PC-3 (cell line): ENCODE measurements around the gene TMPO. TPM values are rescaled to one million over a fixed set of nuclear protein-coding genes. Genes with fewer than 3 reads are reported as not detected.

Source experiments
- ATAC-seq: fragments of 200-7000 bp; cut with Tn5 transposase; 2 replicates; pipeline ENCODE4 v1.9.1; 2020; ENCODE audit warnings: mild to moderate bottlenecking, moderate library complexity
- BruUV-seq: library from RNA; stranded (reverse); fragments of 400-500 nt; replicated peaks from 2 replicates; lab custom pipeline; 2021; lab: Mats Ljungman, UMichigan
- CTCF ChIA-PET: fragments of 300-600 bp; sonication (Branson Sonifier 250); formaldehyde crosslinking; loops from one replicate; lab custom pipeline; 2022; ENCODE audit warnings: antibody characterized with exemption; lab: Charles Lee
- POLR2A ChIA-PET: fragments of 300-600 bp; sonication (Branson Sonifier 250); formaldehyde crosslinking; loops from one replicate; lab custom pipeline; 2022; ENCODE audit warnings: antibody characterized with exemption; ENCODE audit not compliant: unreplicated experiment; lab: Charles Lee
- DNase-seq: peaks from one replicate; pipeline ENCODE4 v3.0.0-alpha.2; 2015
- H2AFZ ChIP-seq: fragments of 300-600 bp; sonication (generic); 2 replicates; pipeline ENCODE4 v1.6.0; 2016; ENCODE audit warnings: antibody characterized with exemption, low read length
- H3F3A ChIP-seq: fragments of 300-600 bp; sonication (generic); one replicate; pipeline ENCODE4 v1.6.0; 2017; ENCODE audit warnings: antibody characterized with exemption, low read length, control low read depth, mild to moderate bottlenecking; ENCODE audit not compliant: unreplicated experiment
- H3K27ac ChIP-seq: fragments of 300-600 bp; sonication (generic); 2 replicates; pipeline ENCODE4 v1.5.1; 2016; ENCODE audit warnings: mild to moderate bottlenecking, low read length
- H3K27me3 ChIP-seq: fragments of 300-600 bp; sonication (generic); 2 replicates; pipeline ENCODE4 v1.6.1; 2016; ENCODE audit warnings: low read length, mixed read lengths
- H3K36me3 ChIP-seq: fragments of 300-600 bp; sonication (generic); 2 replicates; pipeline ENCODE4 v1.6.1; 2016; ENCODE audit warnings: low read depth, mixed run types, low read length, mixed read lengths
- H3K4me1 ChIP-seq: fragments of 300-600 bp; sonication (generic); 2 replicates; pipeline ENCODE4 v1.5.1; 2016; ENCODE audit warnings: low read length; ENCODE audit not compliant: insufficient read depth
- H3K4me2 ChIP-seq: fragments of 300-600 bp; sonication (generic); 2 replicates; pipeline ENCODE4 v1.6.0; 2016; ENCODE audit warnings: low read length
- H3K4me3 ChIP-seq: fragments of 300-600 bp; sonication (generic); 2 replicates; pipeline ENCODE4 v1.5.1; 2016; ENCODE audit warnings: mild to moderate bottlenecking, low read length, mixed read lengths
- H3K79me2 ChIP-seq: fragments of 300-600 bp; sonication (generic); 2 replicates; pipeline ENCODE4 v1.6.1; 2017; ENCODE audit warnings: low read length, mixed read lengths
- H3K9ac ChIP-seq: fragments of 300-600 bp; sonication (generic); 2 replicates; pipeline ENCODE4 v1.6.0; 2016; ENCODE audit warnings: mild to moderate bottlenecking, low read length
- H3K9me2 ChIP-seq: fragments of 300-600 bp; sonication (generic); replicated peaks from 2 replicates; pipeline ENCODE4 v1.6.1; 2016; ENCODE audit warnings: mixed run types, low read length, mixed read lengths
- H3K9me3 ChIP-seq: fragments of 300-600 bp; sonication (generic); 2 replicates; pipeline ENCODE4 v1.6.1; 2016; ENCODE audit warnings: low read length, mixed read lengths
- H4K20me1 ChIP-seq: fragments of 300-600 bp; sonication (generic); 2 replicates; pipeline ENCODE4 v1.6.1; 2016; ENCODE audit warnings: low read length, mixed read lengths
- CTCF ChIP-seq: fragments of 300-600 bp; sonication (generic); conservative IDR thresholded peaks from 2 replicates; pipeline ENCODE4 v1.5.1; 2017; ENCODE audit warnings: antibody characterized with exemption, low read depth, mild to moderate bottlenecking, low read length
- EZH2 ChIP-seq: fragments of 300-600 bp; sonication (generic); IDR thresholded peaks from one replicate; pipeline ENCODE4 v1.6.1; 2017; ENCODE audit warnings: antibody characterized with exemption, mild to moderate bottlenecking, low read length; ENCODE audit not compliant: unreplicated experiment
- EZH2phosphoT487 ChIP-seq: fragments of 300-600 bp; sonication (generic); IDR thresholded peaks from 2 replicates; pipeline ENCODE4 v1.6.1; 2018; ENCODE audit warnings: mild to moderate bottlenecking, antibody characterized with exemption, low read length, borderline replicate concordance
- intact Hi-C: fragments of 100-400 bp; cut with micrococcal nuclease; formaldehyde crosslinking; loops from 2 replicates; pipeline ENCODE4 v1.9.0; 2023
- total RNA-seq: library from RNA; depleted of rRNA; stranded (reverse); fragments of >200 nt; gene quantifications from 2 replicates; pipeline ENCODE4 v1.2.3, GENCODE V29; 2014

The TMPO gene
- total RNA-seq, 1 experiment from 2014 or later = 160 TPM

GRCh38 chr12:98532687-98533304 is 17.4 kb downstream of the TMPO start:
- Histone ChIP-seq H3K36me3 (peaks cover 68% of the 10 kb centered on the region), H4K20me1 (peaks cover 2% of the 10 kb centered on the region; the same call in 1 of the 2 replicates), H3K9me2 (no peaks in the 10 kb centered on the region), H3F3A (no peaks in the 10 kb centered on the region), H3K27ac (no peak overlapping the region), H3K9ac (no peak overlapping the region), H3K9me3 (no peaks in the 10 kb centered on the region), H3K4me3 (no peak overlapping the region), H3K4me2 (no peak overlapping the region), H3K27me3 (no peaks in the 10 kb centered on the region), H2AFZ (no peak overlapping the region), H3K4me1 (no peaks in the 10 kb centered on the region), H3K79me2 (peaks cover 67% of the 10 kb centered on the region)
- ChIA-PET POLR2A (interaction anchor here (0.7 kb wide), 1 partner anchor 31 kb away, joined by 4 read pairs; no protein-coding TSS in a partner anchor), CTCF (interaction anchor here (0.7 to 1.2 kb wide), 3 partner anchors 115 to 135 kb away, joined by 4 to 6 read pairs (median 5); no protein-coding TSS in a partner anchor)
- BruUV-seq = no TSS peak
- intact Hi-C loops = loop anchor here (1.0 to 2.0 kb wide), 2 partner anchors 108 to 115 kb away; no protein-coding TSS in a partner anchor
- TF ChIP-seq EZH2 = no peak
- TF ChIP-seq CTCF = peak; percentile 84
- no peak for TF ChIP-seq EZH2phosphoT487
- DNase-seq (peak; percentile 89), ATAC-seq (peak; percentile 81)

GRCh38 chr12:98533723-98534251 is 18.4 kb downstream of the TMPO start:
- Histone ChIP-seq H3K27ac (no peak overlapping the region), H3K9ac (no peak overlapping the region), H3F3A (no peaks in the 10 kb centered on the region), H3K4me2 (no peak overlapping the region), H3K4me3 (no peak overlapping the region), H3K79me2 (peaks cover 57% of the 10 kb centered on the region), H3K27me3 (no peaks in the 10 kb centered on the region), H3K9me2 (no peaks in the 10 kb centered on the region), H3K9me3 (no peaks in the 10 kb centered on the region), H2AFZ (no peak overlapping the region), H4K20me1 (no peaks in the 10 kb centered on the region), H3K36me3 (peaks cover 67% of the 10 kb centered on the region), H3K4me1 (no peaks in the 10 kb centered on the region)
- ChIA-PET POLR2A (no interaction called here), CTCF (no interaction called here)
- intact Hi-C loops = loop anchor here (2.0 kb wide), 1 partner anchor 109 kb away; no protein-coding TSS in a partner anchor
- no peak for ATAC-seq
- no TSS peak for BruUV-seq
- TF ChIP-seq EZH2 (no peak), EZH2phosphoT487 (no peak), CTCF (no peak)
- DNase-seq = no peak

GRCh38 chr12:98538031-98538430 is 22.6 kb downstream of the TMPO start:
- no TSS peak for BruUV-seq
- Histone ChIP-seq H3K4me1 (no peaks in the 10 kb centered on the region), H3K9me3 (no peaks in the 10 kb centered on the region), H3K27ac (no peak overlapping the region), H3K4me3 (no peak overlapping the region), H3K79me2 (peaks cover 40% of the 10 kb centered on the region), H3F3A (no peaks in the 10 kb centered on the region), H3K27me3 (no peaks in the 10 kb centered on the region), H3K36me3 (peaks cover 55% of the 10 kb centered on the region), H3K9ac (no peak overlapping the region), H3K4me2 (no peak overlapping the region), H3K9me2 (no peaks in the 10 kb centered on the region), H2AFZ (no peak overlapping the region), H4K20me1 (no peaks in the 10 kb centered on the region)
- DNase-seq = no peak
- ATAC-seq = no peak
- CTCF ChIA-PET = no interaction called here
- intact Hi-C loops = no loop called here
- POLR2A ChIA-PET = no interaction called here
- no peak for TF ChIP-seq CTCF
- no peak for TF ChIP-seq EZH2
- no peak for TF ChIP-seq EZH2phosphoT487
